ENCODE data around the gene SLC23A3. TPM values are rescaled to one million over a fixed set of nuclear protein-coding genes. Genes with fewer than 3 reads are reported as not detected.

Gene SLC23A3
- 1.1 TPM for total RNA-seq (ENCODE audit: unreplicated experiment)
- long read RNA-seq: 0 reads

GRCh38 chr2:219169930-219170654 lies at the start of gene SLC23A3:
Gene SLC23A3, minus strand, starts transcription at chr2:219170029. Its CDS starts 45 bp downstream, at chr2:219169984.
- Mint-ChIP-seq H3K4me1 (ENCODE audit: low read depth, unreplicated experiment) (peaks cover 8% of the 10 kb centered on the region), H3K27me3 (ENCODE audit: unreplicated experiment) (peaks cover 11% of the 10 kb centered on the region), H3K36me3 (ENCODE audit: unreplicated experiment) (no peaks in the 10 kb centered on the region), H3K27ac (ENCODE audit: unreplicated experiment) (no peak within 1 kb of the TSS), H3K9me3 (ENCODE audit: unreplicated experiment) (peaks cover 5% of the 10 kb centered on the region), H3K4me3 (ENCODE audit: unreplicated experiment) (no peak within 1 kb of the TSS)
- no peak for TF ChIP-seq CTCF (IDR thresholded peaks at IDR 0.05; ENCODE audit: partially characterized antibody, unreplicated experiment)
- no peak for DNase-seq

DNA sequence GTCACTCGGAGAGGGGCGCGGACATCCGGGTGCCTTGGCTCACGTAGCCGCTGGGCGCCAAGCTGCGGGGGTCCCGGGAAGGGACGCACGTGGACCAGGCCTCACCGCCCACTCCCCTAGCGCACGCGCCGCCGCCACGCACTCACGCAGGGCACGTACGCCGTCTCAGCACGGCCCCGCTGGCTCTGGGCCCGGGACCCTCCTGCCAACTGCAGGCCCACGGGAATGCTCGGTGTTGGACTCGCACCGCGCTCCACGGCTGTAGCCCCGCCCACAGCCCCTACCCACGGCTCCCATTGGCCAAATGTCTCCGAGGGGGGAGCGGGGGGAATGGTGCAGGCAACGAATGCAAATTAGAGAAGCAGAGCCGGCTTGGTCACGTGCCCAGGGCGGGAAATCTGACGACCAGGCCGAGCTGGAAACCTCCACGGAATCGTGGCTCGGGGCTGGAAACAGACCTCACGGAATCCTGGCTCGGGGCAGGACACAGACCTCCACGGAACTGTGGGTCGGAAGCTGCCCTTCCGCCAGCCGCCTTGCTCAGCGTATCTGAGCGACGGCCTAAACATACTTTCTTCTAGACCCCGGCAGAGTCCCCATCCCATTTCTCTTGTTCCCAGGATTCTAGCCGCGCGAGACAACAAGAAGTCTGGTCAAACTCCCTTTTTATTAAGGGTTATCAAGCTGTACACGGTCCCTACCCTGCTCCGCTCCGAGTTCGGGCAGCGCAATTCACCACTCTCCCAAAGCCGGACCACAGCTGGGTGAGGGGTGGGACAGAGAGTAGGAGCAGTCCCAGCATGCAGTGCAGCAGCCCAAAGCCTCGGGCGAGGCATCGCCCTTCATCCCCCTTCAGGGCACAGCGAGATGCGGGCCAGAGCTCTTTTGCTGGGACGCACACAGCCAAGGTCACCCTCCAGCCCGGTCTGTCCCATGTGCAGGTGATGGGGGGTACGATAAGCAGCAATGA lies 49.2 kb upstream of the SLC23A3 start, which contains the start of gene ABCB6:
ABCB6 (minus strand) TSS at position 227 of the 970 bp plus-strand sequence. CDS start 285 bp downstream, outside the sequence.
- no peak for TF ChIP-seq CTCF (IDR thresholded peaks at IDR 0.05; ENCODE audit: partially characterized antibody, unreplicated experiment)
- peaks cover 11% of the 10 kb centered on the region for H3K4me1 Mint-ChIP-seq (ENCODE audit: low read depth, unreplicated experiment)

GRCh38 chr2:219218217-219218731 lies 48.4 kb upstream of the SLC23A3 start:
- peak overlapping the region; percentile 98 for H3K27ac Mint-ChIP-seq (ENCODE audit: unreplicated experiment)
- no peak for TF ChIP-seq CTCF (IDR thresholded peaks at IDR 0.05; ENCODE audit: partially characterized antibody, unreplicated experiment)

More for the DNA sequence above, 49.2 kb upstream of the SLC23A3 start, which contains the start of gene ABCB6:
- Mint-ChIP-seq H3K36me3 (ENCODE audit: unreplicated experiment) (peaks cover 5% of the 10 kb centered on the region), H3K9me3 (ENCODE audit: unreplicated experiment) (peaks cover 12% of the 10 kb centered on the region), H3K4me3 (ENCODE audit: unreplicated experiment) (peak within 1 kb of the TSS; percentile 93), H3K27ac (ENCODE audit: unreplicated experiment) (peak within 1 kb of the TSS; percentile 98), H3K27me3 (ENCODE audit: unreplicated experiment) (peaks cover 9% of the 10 kb centered on the region)
- peak; percentile 98 for DNase-seq

DNA sequence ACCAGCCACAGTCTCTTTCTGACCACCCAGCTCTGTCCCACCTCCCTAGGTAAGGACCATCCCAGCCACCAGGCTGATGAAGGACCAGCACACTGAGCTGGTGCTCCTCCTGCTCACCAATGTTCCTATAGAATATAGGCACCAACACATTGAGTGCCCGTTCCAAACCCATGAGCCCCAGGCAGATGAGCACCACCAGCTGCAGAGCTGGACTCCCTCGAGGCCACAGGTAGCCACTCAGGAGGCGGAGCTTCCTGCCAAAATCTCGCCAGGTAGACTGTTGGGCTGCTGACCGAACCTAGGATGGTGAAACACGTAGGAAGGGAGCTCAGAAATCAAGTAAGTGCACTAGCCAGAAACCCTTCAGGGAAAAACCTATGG lies 46.7 kb upstream of the SLC23A3 start:
- peaks cover 11% of the 10 kb centered on the region for H3K4me1 Mint-ChIP-seq (ENCODE audit: low read depth, unreplicated experiment)
- peaks cover 10% of the 10 kb centered on the region for H3K27me3 Mint-ChIP-seq (ENCODE audit: unreplicated experiment)
- peaks cover 15% of the 10 kb centered on the region for H3K9me3 Mint-ChIP-seq (ENCODE audit: unreplicated experiment)
- DNase-seq: no peak
- H3K27ac Mint-ChIP-seq (ENCODE audit: unreplicated experiment): peak overlapping the region; percentile 82
- peak overlapping the region; percentile 75 for H3K4me3 Mint-ChIP-seq (ENCODE audit: unreplicated experiment)
- H3K36me3 Mint-ChIP-seq (ENCODE audit: unreplicated experiment): peaks cover 3% of the 10 kb centered on the region
- TF ChIP-seq CTCF (IDR thresholded peaks at IDR 0.05; ENCODE audit: partially characterized antibody, unreplicated experiment): no peak

More at GRCh38 chr2:219218217-219218731, 48.4 kb upstream of the SLC23A3 start:
- Mint-ChIP-seq H3K9me3 (ENCODE audit: unreplicated experiment) (peaks cover 12% of the 10 kb centered on the region), H3K36me3 (ENCODE audit: unreplicated experiment) (peaks cover 5% of the 10 kb centered on the region), H3K4me1 (ENCODE audit: low read depth, unreplicated experiment) (peaks cover 11% of the 10 kb centered on the region), H3K4me3 (ENCODE audit: unreplicated experiment) (peak overlapping the region; percentile 93), H3K27me3 (ENCODE audit: unreplicated experiment) (peaks cover 12% of the 10 kb centered on the region)
- no peak for DNase-seq
